Effector CD4-positive, alpha-beta T cell (primary cell): ENCODE results near the gene TAF11L13.

Experiments used
- DNase-seq: peaks from one replicate; pipeline ENCODE4 v3.0.0-alpha.2; 2020

TAF11L13 gene

GRCh38 chr5:17680737-17681136 is 48.8 kb downstream of the TAF11L13 start:
- no peak for DNase-seq
